Measurements from ENCODE around the gene GRID2.

DNA sequence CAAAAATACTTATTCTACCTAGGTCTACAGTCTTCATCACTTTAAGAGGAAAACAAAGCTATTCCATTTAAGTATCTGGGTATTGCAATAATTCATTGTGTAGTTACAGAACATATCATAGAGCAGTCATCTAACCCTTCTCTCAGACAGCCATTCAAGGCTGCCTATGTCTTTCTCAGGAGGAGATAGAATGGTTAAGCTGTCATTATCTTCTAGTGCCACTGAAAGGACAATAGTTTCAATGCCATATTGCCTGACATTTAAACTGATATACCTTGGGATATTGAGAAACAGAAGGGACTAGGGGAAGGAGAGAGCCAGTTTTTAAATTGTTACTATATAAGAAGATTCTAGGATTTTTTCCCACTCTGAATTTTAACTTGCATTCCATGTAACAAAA is 527.0 kb downstream of the GRID2 start:
- TF ChIP-seq GABPB1 (CRISPR knock-in tag; IDR thresholded peaks at IDR 0.05) (no peak), TSC22D4 (tag; IDR thresholded peaks at IDR 0.05) (no peak), POLR2A (conservative IDR thresholded peaks at IDR 0.05) (no peak), ZNF12 (CRISPR knock-in tag; IDR thresholded peaks at IDR 0.05) (no peak), HDAC1 (IDR thresholded peaks at IDR 0.05) (no peak)
- TF ChIP-seq, protein P1, sequence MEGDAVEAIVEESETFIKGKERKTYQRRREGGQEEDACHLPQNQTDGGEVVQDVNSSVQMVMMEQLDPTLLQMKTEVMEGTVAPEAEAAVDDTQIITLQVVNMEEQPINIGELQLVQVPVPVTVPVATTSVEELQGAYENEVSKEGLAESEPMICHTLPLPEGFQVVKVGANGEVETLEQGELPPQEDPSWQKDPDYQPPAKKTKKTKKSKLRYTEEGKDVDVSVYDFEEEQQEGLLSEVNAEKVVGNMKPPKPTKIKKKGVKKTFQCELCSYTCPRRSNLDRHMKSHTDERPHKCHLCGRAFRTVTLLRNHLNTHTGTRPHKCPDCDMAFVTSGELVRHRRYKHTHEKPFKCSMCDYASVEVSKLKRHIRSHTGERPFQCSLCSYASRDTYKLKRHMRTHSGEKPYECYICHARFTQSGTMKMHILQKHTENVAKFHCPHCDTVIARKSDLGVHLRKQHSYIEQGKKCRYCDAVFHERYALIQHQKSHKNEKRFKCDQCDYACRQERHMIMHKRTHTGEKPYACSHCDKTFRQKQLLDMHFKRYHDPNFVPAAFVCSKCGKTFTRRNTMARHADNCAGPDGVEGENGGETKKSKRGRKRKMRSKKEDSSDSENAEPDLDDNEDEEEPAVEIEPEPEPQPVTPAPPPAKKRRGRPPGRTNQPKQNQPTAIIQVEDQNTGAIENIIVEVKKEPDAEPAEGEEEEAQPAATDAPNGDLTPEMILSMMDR (IDR thresholded peaks at IDR 0.05 in 2 of 3, conservative IDR thresholded peaks at IDR 0.05 in 1 of 3; ENCODE audit: insufficient read depth in 2 of 3, low read depth in 1 of 3, low read length in 3 of 3) = no peak
